ENCODE results near the gene RASAL1. TPM values are rescaled to one million over a fixed set of nuclear protein-coding genes. Genes with fewer than 3 reads are reported as not detected.
A peak's percentile ranks its signal among the peaks of the same experiment; 100 is the strongest.

The RASAL1 gene
- total and polyA plus RNA-seq, 2 donors (not counting 1 experiment from before 2014, with no cell fraction given), result not detected

- DNase-seq (ENCODE audit: low read depth in 2 of 2), result no peak
- Histone ChIP-seq H3K27me3 (ENCODE audit: control insufficient read depth, insufficient read depth, low read length) (no peaks in the 10 kb centered on the region), H3K4me3 (replicated peaks in 1 of 4; ENCODE audit: control extremely low read depth in 1 of 4, insufficient read depth in 1 of 4, low read depth in 3 of 4, low read length in 4 of 4) (no peak overlapping the region), H3K9me3 (ENCODE audit: control insufficient read depth, insufficient read depth, low read depth, low read length) (no peaks in the 10 kb centered on the region), H3K36me3 (ENCODE audit: control insufficient read depth, insufficient read depth, low read length) (peaks cover 12% of the 10 kb centered on the region), H3K4me2 (ENCODE audit: extremely low read depth, insufficient read depth, low read length) (no peak overlapping the region), H3K4me1 (ENCODE audit: control insufficient read depth, extremely low read depth, insufficient read depth, low read length) (no peaks in the 10 kb centered on the region), H3K9ac (ENCODE audit: insufficient read depth, low read length) (no peak overlapping the region), H3K27ac (ENCODE audit: insufficient read depth, low read length) (no peak overlapping the region), H2AFZ (ENCODE audit: low read length) (no peak overlapping the region), H4K20me1 (ENCODE audit: control insufficient read depth, extremely low read depth, insufficient read depth, low read length) (no peaks in the 10 kb centered on the region), H3K79me2 (ENCODE audit: control insufficient read depth, insufficient read depth, low read length) (peaks cover 23% of the 10 kb centered on the region)
- TF ChIP-seq CTCF (conservative IDR thresholded peaks at IDR 0.05 in 1 of 2, IDR thresholded peaks at IDR 0.05 in 1 of 2; ENCODE audit: low read depth in 1 of 2, low read length in 2 of 2) (no peak), EZH2 (IDR thresholded peaks at IDR 0.05; ENCODE audit: low read length, missing control alignments) (no peak)
Measured at GRCh38 chr12:113179023-113179422, 43.5 kb upstream of the RASAL1 start.

GRCh38 chr12:113174461-113175384, 39.2 kb upstream of the RASAL1 start:
- H2AFZ ChIP-seq (ENCODE audit: low read length), result no peak overlapping the region
- H3K36me3 ChIP-seq (ENCODE audit: control insufficient read depth, insufficient read depth, low read length), result peaks cover 17% of the 10 kb centered on the region
- H3K79me2 ChIP-seq (ENCODE audit: control insufficient read depth, insufficient read depth, low read length), result no peaks in the 10 kb centered on the region
- H3K4me1 ChIP-seq (ENCODE audit: control insufficient read depth, extremely low read depth, insufficient read depth, low read length), result no peaks in the 10 kb centered on the region
- H3K27me3 ChIP-seq (ENCODE audit: control insufficient read depth, insufficient read depth, low read length), result no peaks in the 10 kb centered on the region
- peak; percentile 93 to 98 for TF ChIP-seq CTCF (conservative IDR thresholded peaks at IDR 0.05 in 1 of 2, IDR thresholded peaks at IDR 0.05 in 1 of 2; ENCODE audit: low read depth in 1 of 2, low read length in 2 of 2)
- TF ChIP-seq EZH2 (IDR thresholded peaks at IDR 0.05; ENCODE audit: low read length, missing control alignments), result no peak
- no peaks in the 10 kb centered on the region for H4K20me1 ChIP-seq (ENCODE audit: control insufficient read depth, extremely low read depth, insufficient read depth, low read length)
- no peak overlapping the region for H3K4me2 ChIP-seq (ENCODE audit: extremely low read depth, insufficient read depth, low read length)
- peak; percentile 32 to 65 for DNase-seq (ENCODE audit: low read depth in 2 of 2)
- peak overlapping the region; percentile 16 for H3K27ac ChIP-seq (ENCODE audit: insufficient read depth, low read length)
- no peak overlapping the region for H3K9ac ChIP-seq (ENCODE audit: insufficient read depth, low read length)
- H3K9me3 ChIP-seq (ENCODE audit: control insufficient read depth, insufficient read depth, low read depth, low read length), result no peaks in the 10 kb centered on the region
- H3K4me3 ChIP-seq (replicated peaks in 1 of 4; ENCODE audit: control extremely low read depth in 1 of 4, insufficient read depth in 1 of 4, low read depth in 3 of 4, low read length in 4 of 4), result no peak overlapping the region

- peaks cover 17% of the 10 kb centered on the region for H3K36me3 ChIP-seq (ENCODE audit: control insufficient read depth, insufficient read depth, low read length)
- DNase-seq (ENCODE audit: low read depth in 2 of 2), result no peak
- no peak for TF ChIP-seq CTCF (conservative IDR thresholded peaks at IDR 0.05 in 1 of 2, IDR thresholded peaks at IDR 0.05 in 1 of 2; ENCODE audit: low read depth in 1 of 2, low read length in 2 of 2)
- no peak for TF ChIP-seq EZH2 (IDR thresholded peaks at IDR 0.05; ENCODE audit: low read length, missing control alignments)
Measured at GRCh38 chr12:113173081-113173698, 37.6 kb upstream of the RASAL1 start.

More at GRCh38 chr12:113173081-113173698, 37.6 kb upstream of the RASAL1 start:
- Histone ChIP-seq H3K4me2 (ENCODE audit: extremely low read depth, insufficient read depth, low read length) (no peak overlapping the region), H3K27me3 (ENCODE audit: control insufficient read depth, insufficient read depth, low read length) (no peaks in the 10 kb centered on the region), H4K20me1 (ENCODE audit: control insufficient read depth, extremely low read depth, insufficient read depth, low read length) (no peaks in the 10 kb centered on the region), H3K4me1 (ENCODE audit: control insufficient read depth, extremely low read depth, insufficient read depth, low read length) (no peaks in the 10 kb centered on the region), H3K79me2 (ENCODE audit: control insufficient read depth, insufficient read depth, low read length) (no peaks in the 10 kb centered on the region), H3K4me3 (replicated peaks in 1 of 4; ENCODE audit: control extremely low read depth in 1 of 4, insufficient read depth in 1 of 4, low read depth in 3 of 4, low read length in 4 of 4) (no peak overlapping the region), H3K9ac (ENCODE audit: insufficient read depth, low read length) (no peak overlapping the region), H2AFZ (ENCODE audit: low read length) (no peak overlapping the region), H3K27ac (ENCODE audit: insufficient read depth, low read length) (no peak overlapping the region), H3K9me3 (ENCODE audit: control insufficient read depth, insufficient read depth, low read depth, low read length) (no peaks in the 10 kb centered on the region)

Measured in fibroblast of lung (primary cell).